Activated naive CD8-positive, alpha-beta T cell treated with anti-CD3 and anti-CD28 coated beads, Interleukin-2, amount 50 U/mL, for 24 hours (primary cell): ENCODE results near the gene ATP5F1B.
A peak's percentile ranks its signal among the peaks of the same experiment; 100 is the strongest.

Experiments used
- ATAC-seq: fragments of 150-1000 bp; cut with Tn5 transposase; one replicate; pipeline ENCODE4 v1.10.0; 2021
- DNase-seq: peaks from one replicate; pipeline ENCODE4 v3.0.0; 2021
- H3K27ac Mint-ChIP-seq: one replicate; pipeline ENCODE4 v1.8.0; 2021; ENCODE audit warnings: mild to moderate bottlenecking, mixed read lengths
- H3K27me3 Mint-ChIP-seq: one replicate; pipeline ENCODE4 v1.8.0; 2021; ENCODE audit warnings: mixed read lengths
- H3K36me3 Mint-ChIP-seq: one replicate; pipeline ENCODE4 v1.8.0; 2021; ENCODE audit warnings: low read depth, mixed read lengths
- H3K4me1 Mint-ChIP-seq: one replicate; pipeline ENCODE4 v1.8.0; 2021; ENCODE audit warnings: mixed read lengths
- H3K4me3 Mint-ChIP-seq: one replicate; pipeline ENCODE4 v1.8.0; 2021; ENCODE audit warnings: mild to moderate bottlenecking, moderate library complexity, mixed read lengths
- H3K9me3 Mint-ChIP-seq: one replicate; pipeline ENCODE4 v1.8.0; 2021; ENCODE audit warnings: mixed read lengths

ATP5F1B gene

DNA sequence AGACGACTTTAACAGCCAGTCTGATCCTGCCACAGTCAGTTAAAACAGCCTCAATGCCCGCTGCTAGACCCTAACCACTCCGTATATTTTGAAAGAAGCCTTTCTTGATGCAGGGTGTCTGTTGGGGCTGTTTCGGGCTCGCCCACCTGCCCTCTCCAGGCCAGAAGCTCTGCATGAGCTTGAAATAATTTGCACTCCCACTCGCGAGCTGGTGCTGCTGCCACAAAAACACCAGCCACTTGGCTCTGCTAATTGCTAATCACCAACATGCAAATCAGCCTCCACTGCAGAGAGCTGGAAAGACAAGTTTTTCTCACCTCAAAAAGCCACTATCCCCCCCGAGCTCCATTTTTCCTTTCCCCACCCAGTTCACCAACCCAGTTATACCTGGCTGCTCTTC is 31.2 kb downstream of the ATP5F1B start:
- H3K4me1 Mint-ChIP-seq: peaks cover 18% of the 10 kb centered on the region
- DNase-seq (no peak), ATAC-seq (no peak)
- no peak overlapping the region for H3K4me3 Mint-ChIP-seq
- no peaks in the 10 kb centered on the region for H3K27me3 Mint-ChIP-seq
- H3K36me3 Mint-ChIP-seq: peaks cover 57% of the 10 kb centered on the region
- no peaks in the 10 kb centered on the region for H3K9me3 Mint-ChIP-seq
- H3K27ac Mint-ChIP-seq: no peak overlapping the region

DNA sequence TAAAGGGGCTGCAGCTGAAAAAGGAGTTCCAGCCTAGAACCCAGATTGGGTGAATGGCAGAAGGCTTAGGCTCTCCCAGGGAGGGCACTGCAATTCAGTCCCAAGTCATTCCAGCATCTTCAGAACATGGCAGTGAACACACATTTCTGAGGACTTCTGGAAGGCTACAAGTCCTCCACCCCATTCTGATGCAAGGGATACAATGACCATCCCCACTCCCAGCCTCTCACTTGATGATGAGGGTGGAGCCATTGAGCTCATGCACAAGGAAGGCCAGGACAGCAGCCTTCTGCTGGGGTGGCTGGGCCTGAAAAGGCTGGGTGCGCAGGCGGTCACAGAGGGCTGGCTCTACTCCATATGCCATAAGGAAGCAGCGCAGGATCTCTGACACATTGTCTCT is 41.4 kb downstream of the ATP5F1B start:
- Mint-ChIP-seq H3K4me3 (no peak overlapping the region), H3K4me1 (no peaks in the 10 kb centered on the region), H3K27me3 (no peaks in the 10 kb centered on the region), H3K27ac (peak overlapping the region; percentile 7), H3K9me3 (no peaks in the 10 kb centered on the region), H3K36me3 (peaks cover 56% of the 10 kb centered on the region)
- DNase-seq: no peak
- no peak for ATAC-seq

DNA sequence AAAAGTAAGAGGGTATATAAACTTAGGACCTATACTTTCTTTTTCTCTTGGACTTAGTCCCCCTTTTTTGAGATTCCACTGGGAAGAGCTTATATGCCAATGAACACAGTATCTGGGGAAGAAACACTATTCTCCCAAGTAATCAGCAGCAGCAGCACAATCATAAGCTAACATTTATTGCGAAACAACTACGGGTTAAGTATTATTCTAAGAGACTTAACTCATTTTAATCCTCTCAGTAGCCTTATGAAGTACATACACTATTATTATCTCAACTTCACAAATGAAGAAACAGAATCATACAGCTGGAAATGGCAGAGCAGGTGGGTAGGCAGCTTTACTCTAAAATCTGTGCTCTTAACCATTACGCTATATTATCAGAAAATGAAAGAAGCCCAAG is 43.5 kb downstream of the ATP5F1B start:
- Mint-ChIP-seq H3K4me1 (no peaks in the 10 kb centered on the region), H3K9me3 (no peaks in the 10 kb centered on the region), H3K4me3 (no peak overlapping the region), H3K27me3 (no peaks in the 10 kb centered on the region), H3K36me3 (peaks cover 60% of the 10 kb centered on the region), H3K27ac (no peak overlapping the region)
- DNase-seq: no peak
- no peak for ATAC-seq

DNA sequence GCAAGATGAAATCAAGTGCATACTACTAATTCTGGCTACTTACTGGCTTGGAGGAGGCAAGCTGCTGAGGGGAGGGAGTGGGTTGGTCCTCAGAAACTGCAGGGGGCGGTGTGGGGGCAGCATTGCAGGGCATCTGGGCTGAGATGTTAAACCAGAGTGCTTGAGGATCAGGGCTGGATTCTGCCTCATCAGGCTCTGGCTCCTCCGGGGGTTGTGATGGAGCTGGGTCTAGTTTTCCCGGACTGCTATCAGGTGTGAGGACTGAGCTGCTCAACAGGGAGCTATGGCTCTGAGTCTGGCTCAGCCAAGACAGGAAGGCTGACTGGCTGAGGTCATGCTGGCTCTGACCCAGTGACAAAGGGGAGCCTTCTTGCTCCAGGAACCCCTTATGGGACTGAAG is 44.3 kb downstream of the ATP5F1B start:
- ATAC-seq: peak; percentile 39
- Mint-ChIP-seq H3K9me3 (no peaks in the 10 kb centered on the region), H3K4me3 (no peak overlapping the region), H3K27ac (no peak overlapping the region), H3K27me3 (no peaks in the 10 kb centered on the region), H3K36me3 (peaks cover 60% of the 10 kb centered on the region), H3K4me1 (no peaks in the 10 kb centered on the region)
- DNase-seq: peak; percentile 38

DNA sequence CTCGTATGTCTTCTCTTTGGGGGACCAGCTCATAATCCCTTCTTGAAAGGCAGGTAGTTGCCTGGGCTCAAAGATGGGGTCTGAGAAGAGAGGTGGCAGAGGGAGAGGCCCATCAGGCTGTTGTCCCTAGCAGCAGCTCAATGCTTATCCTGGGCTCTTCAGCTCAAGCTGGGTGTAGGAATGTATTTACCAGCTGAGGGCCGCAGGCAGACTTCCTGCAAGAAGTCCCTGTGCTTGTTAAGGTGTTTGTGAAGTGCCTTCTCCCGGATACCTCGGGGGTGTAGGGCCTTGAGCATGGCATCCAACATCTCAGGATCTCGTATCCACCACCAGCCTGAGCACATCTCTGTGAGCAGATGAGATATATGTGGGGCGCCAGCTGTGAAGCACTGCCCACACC is 45.0 kb downstream of the ATP5F1B start:
- no peak overlapping the region for H3K4me3 Mint-ChIP-seq

DNA sequence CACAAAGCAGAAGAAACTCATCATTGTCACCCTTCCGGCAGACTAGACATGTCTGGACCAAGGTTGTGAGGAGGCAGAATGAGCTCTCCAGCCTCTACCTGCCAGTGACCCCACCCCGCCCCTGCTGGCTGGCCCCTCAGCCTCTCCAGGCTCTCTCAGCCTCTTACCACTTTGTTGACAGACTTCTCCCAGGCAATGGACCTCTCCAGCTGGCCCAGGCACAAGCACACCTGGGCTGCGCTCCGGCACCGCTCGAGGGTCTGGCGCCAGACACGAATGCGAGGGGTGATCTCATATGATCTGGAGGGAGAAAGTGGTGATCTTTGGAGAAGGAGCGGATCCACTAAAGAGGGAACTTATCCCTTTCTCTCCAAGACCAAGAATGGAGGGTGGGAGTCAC is 46.0 kb downstream of the ATP5F1B start:
- no peaks in the 10 kb centered on the region for H3K27me3 Mint-ChIP-seq
- no peak overlapping the region for H3K27ac Mint-ChIP-seq
- no peak for DNase-seq
- H3K4me1 Mint-ChIP-seq: peaks cover 3% of the 10 kb centered on the region
- no peak overlapping the region for H3K4me3 Mint-ChIP-seq
- peaks cover 50% of the 10 kb centered on the region for H3K36me3 Mint-ChIP-seq
- H3K9me3 Mint-ChIP-seq: no peaks in the 10 kb centered on the region
- no peak for ATAC-seq

More for the DNA sequence above, 45.0 kb downstream of the ATP5F1B start:
- no peak overlapping the region for H3K27ac Mint-ChIP-seq
- no peak for ATAC-seq
- H3K4me1 Mint-ChIP-seq: peaks cover 1% of the 10 kb centered on the region
- H3K36me3 Mint-ChIP-seq: peaks cover 54% of the 10 kb centered on the region
- DNase-seq: no peak
- no peaks in the 10 kb centered on the region for H3K9me3 Mint-ChIP-seq
- H3K27me3 Mint-ChIP-seq: no peaks in the 10 kb centered on the region

DNA sequence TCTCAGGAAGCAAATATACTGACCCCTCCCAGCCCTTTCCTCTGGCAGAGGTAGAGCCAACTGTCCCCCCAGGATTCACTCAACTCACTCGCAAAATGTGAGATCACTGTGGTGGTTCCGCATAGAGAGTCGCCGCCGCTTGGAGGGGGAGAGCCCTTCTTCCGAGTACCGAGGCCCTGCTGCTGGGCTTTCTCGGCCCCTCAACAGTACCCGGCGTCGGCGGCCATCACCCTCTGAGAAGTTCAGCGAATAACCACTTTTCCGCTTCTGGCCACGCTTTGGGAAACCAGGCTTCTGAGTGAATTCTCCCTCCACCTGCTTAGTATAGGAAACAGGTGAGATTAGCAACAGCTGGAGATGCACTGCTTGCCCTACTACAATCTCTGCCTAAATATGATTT is 46.7 kb downstream of the ATP5F1B start:
- no peaks in the 10 kb centered on the region for H3K9me3 Mint-ChIP-seq
- no peak overlapping the region for H3K27ac Mint-ChIP-seq
- DNase-seq (no peak), ATAC-seq (no peak)
- peaks cover 3% of the 10 kb centered on the region for H3K4me1 Mint-ChIP-seq
- no peaks in the 10 kb centered on the region for H3K27me3 Mint-ChIP-seq
- no peak overlapping the region for H3K4me3 Mint-ChIP-seq
- peaks cover 47% of the 10 kb centered on the region for H3K36me3 Mint-ChIP-seq

DNA sequence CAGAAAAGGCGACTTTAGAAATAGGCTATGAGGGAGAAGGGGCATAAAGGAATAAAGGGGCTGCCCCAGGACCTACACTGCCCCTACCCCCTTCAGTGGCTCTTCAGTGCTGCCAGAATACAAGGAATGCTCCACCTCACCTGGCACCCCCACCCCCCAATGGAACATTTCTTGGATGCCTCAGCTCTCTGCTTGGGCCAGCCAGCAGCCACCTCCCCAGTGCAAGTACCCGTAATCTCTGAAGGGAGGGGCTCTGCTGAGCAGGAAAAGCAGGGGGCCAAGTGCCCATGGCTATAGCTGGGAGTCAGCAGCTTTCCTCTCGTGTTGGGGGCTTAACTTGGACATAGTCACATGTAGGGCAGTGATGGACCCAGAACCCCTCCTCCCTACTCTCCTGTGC is 49.0 kb downstream of the ATP5F1B start:
- H3K9me3 Mint-ChIP-seq: no peaks in the 10 kb centered on the region
- H3K27me3 Mint-ChIP-seq: no peaks in the 10 kb centered on the region
- peaks cover 36% of the 10 kb centered on the region for H3K36me3 Mint-ChIP-seq
- no peak for DNase-seq
- H3K4me3 Mint-ChIP-seq: no peak overlapping the region
- peaks cover 3% of the 10 kb centered on the region for H3K4me1 Mint-ChIP-seq
- ATAC-seq: no peak
- peak overlapping the region; percentile 34 for H3K27ac Mint-ChIP-seq

DNA sequence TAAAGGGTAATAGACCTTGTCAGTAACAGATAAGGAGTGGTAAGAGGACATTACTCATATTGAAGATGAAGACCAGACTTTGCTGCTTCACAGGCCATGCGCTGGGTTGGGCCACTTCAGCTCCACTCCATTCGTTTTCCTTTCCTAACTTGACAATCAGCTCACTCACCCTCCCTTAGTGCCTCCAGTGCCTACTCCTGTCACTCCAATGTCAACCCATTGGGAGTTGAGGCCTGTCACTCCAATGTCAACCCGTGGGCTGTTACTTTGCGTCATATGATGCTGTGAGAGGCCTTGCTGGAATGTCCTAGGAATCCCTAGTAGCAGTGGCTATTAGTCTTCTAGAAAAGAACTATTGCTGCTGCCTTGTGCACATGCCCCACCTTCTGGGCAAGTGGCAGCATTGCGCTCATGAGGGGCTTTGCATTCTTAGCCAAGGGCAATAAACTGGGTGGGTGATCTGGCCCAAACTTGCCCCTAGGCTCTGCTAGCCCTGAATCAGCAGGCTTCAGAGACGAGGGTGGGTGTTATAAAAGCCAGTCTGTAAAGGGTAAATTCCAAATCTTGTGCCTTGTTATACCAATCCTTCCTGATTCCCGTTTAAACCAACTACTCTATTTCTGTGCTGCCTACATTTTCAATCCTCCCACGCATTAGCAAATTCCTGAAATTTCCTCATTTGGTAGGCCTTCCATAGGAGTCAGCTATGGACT is 51.7 kb downstream of the ATP5F1B start:
- no peak overlapping the region for H3K4me3 Mint-ChIP-seq
- H3K27ac Mint-ChIP-seq: no peak overlapping the region
- ATAC-seq (peak; percentile 47), DNase-seq (peak; percentile 59)
- H3K27me3 Mint-ChIP-seq: no peaks in the 10 kb centered on the region
- H3K4me1 Mint-ChIP-seq: peaks cover 3% of the 10 kb centered on the region
- H3K9me3 Mint-ChIP-seq: no peaks in the 10 kb centered on the region
- peaks cover 16% of the 10 kb centered on the region for H3K36me3 Mint-ChIP-seq

DNA sequence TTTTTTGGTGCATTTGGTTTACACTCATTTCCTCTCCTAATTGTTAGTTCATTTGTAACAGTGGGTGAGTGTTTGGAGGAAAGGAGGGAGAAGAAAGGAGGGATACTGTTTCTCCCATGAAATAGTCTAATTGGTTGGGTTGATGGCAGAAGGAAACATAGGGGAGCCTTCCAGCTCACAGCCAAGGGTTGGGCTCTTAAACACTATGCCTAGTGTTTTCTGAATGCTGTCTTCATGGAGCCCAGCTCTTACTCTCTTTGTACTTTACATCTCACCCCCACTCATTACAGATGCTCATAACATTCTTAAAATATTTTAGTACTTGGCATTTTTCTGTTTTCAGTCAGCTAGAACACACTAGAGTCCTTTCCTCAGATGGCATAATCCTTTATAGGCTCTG is 53.8 kb downstream of the ATP5F1B start:
- no peak for ATAC-seq
- Mint-ChIP-seq H3K27me3 (no peaks in the 10 kb centered on the region), H3K36me3 (peaks cover 4% of the 10 kb centered on the region), H3K9me3 (no peaks in the 10 kb centered on the region), H3K4me1 (peaks cover 3% of the 10 kb centered on the region), H3K4me3 (no peak overlapping the region), H3K27ac (no peak overlapping the region)
- DNase-seq: no peak

DNA sequence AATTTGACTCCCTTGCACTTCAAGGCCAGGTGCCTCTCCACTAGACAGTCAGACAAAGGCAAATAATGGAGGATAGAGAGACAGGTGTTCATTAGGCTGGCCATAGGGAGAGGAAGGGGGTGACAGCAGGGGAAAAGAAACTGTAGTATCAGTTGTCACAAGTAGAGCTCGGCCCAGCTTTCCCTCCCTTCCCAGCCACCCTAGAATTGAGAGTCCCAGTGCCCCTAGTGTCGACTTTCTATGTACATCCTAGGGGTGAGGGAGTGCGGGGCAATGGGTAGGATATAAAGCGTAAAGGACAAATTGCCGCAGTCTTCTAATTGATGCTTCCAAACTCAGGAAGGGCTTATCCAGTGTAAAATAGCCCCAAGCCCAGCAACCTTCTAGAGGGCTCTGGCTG is 54.7 kb downstream of the ATP5F1B start:
- no peak for ATAC-seq
- no peaks in the 10 kb centered on the region for H3K9me3 Mint-ChIP-seq
- DNase-seq: no peak
- H3K4me3 Mint-ChIP-seq: no peak overlapping the region
- H3K36me3 Mint-ChIP-seq: peaks cover 3% of the 10 kb centered on the region
- H3K27ac Mint-ChIP-seq: no peak overlapping the region
- no peaks in the 10 kb centered on the region for H3K27me3 Mint-ChIP-seq
- peaks cover 5% of the 10 kb centered on the region for H3K4me1 Mint-ChIP-seq

DNA sequence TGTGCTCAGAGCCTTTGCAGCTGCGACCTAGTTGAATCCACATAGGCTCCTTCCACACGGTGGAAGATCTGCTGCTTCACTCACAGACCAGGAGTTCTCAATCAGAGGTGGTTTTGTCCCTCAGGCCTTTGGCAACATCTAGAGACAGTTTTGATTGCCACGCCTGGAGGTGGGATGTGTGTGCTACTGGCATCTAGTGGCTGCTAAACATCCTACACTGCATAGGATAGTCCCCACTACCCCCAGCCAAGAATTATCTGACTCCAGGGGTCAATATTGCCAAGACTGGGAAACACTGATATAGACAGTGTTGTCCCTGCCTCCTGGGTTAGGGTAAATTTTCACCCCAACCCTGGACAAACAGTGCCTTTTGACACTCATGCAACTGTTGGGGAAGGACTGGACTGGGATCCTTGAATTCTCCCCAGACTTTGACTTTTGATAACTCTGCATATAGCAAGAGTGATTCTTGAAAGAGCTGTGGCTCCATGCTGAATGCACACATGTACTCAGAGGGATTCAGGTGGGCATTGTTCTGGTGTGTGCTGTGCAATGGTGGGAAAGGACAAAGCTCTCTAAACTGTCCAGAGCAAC is 55.5 kb downstream of the ATP5F1B start:
- no peaks in the 10 kb centered on the region for H3K9me3 Mint-ChIP-seq
- peaks cover 3% of the 10 kb centered on the region for H3K4me1 Mint-ChIP-seq
- no peak overlapping the region for H3K4me3 Mint-ChIP-seq
- DNase-seq (peak; percentile 13), ATAC-seq (peak; percentile 77)
- H3K27ac Mint-ChIP-seq: no peak overlapping the region
- no peaks in the 10 kb centered on the region for H3K27me3 Mint-ChIP-seq
- H3K36me3 Mint-ChIP-seq: no peaks in the 10 kb centered on the region

DNA sequence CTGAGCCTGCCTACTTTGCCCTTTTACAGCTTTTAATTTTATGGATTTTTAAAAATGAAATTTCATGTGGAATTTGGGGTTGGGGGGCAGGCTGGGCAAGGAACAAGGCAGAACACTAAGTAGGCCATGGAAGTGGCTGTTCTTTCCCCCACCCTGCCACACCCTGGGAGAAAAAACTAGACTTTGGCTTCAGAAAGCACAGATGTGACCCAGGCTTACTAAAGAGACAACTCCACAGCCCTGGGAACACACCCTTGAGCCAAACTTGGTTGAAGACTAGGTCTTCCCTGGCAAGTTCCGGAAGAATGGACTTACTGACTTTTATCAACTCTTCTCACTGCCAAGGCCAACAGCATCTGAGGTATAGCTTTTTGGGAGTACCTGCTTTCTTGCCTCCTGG is 56.0 kb downstream of the ATP5F1B start:
- DNase-seq (no peak), ATAC-seq (no peak)
- Mint-ChIP-seq H3K4me3 (no peak overlapping the region), H3K36me3 (no peaks in the 10 kb centered on the region), H3K27ac (no peak overlapping the region), H3K9me3 (no peaks in the 10 kb centered on the region), H3K4me1 (peaks cover 3% of the 10 kb centered on the region), H3K27me3 (no peaks in the 10 kb centered on the region)
